GM23338 (cell line): ENCODE measurements around the gene GDAP1L1. TPM values are rescaled to one million over a fixed set of nuclear protein-coding genes. Genes with fewer than 3 reads are reported as not detected.

ENCODE experiments used
- ATAC-seq: fragments of 200-7000 bp; cut with Tn5 transposase; 3 replicates; pipeline ENCODE4 v1.9.1; 2020
- DNase-seq: peaks from one replicate; pipeline ENCODE4 v3.0.0-alpha.2; 2015; ENCODE audit warnings: low spot score
- H2AFZ ChIP-seq: fragments of 200-600 bp; sonication (generic); 2 replicates; pipeline ENCODE4 v1.8.0; 2016; ENCODE audit warnings: antibody characterized with exemption, mild to moderate bottlenecking, moderate library complexity
- H3F3A ChIP-seq: fragments of 200-600 bp; sonication (generic); replicated peaks from 2 replicates; pipeline ENCODE4 v1.8.0; 2017; ENCODE audit warnings: antibody characterized with exemption, mixed run types, low read depth
- H3K27ac ChIP-seq: fragments of 200-600 bp; sonication (generic); 2 replicates; pipeline ENCODE4 v1.6.1; 2016; ENCODE audit warnings: low read depth
- H3K27me3 ChIP-seq: fragments of 200-600 bp; sonication (generic); 2 replicates; pipeline ENCODE4 v1.8.0; 2016; ENCODE audit warnings: mild to moderate bottlenecking, mixed run types, moderate library complexity; ENCODE audit not compliant: insufficient read depth
- H3K36me3 ChIP-seq: fragments of 200-600 bp; sonication (generic); 2 replicates; pipeline ENCODE4 v1.8.0; 2016; ENCODE audit warnings: mild to moderate bottlenecking; ENCODE audit not compliant: insufficient read depth
- H3K4me1 ChIP-seq: fragments of 200-600 bp; sonication (generic); 2 replicates; pipeline ENCODE4 v1.8.0; 2016; ENCODE audit warnings: mild to moderate bottlenecking, moderate library complexity; ENCODE audit not compliant: insufficient read depth
- H3K4me2 ChIP-seq: fragments of 200-600 bp; sonication (generic); 2 replicates; pipeline ENCODE4 v1.7.1; 2017; ENCODE audit warnings: mixed run types
- H3K4me3 ChIP-seq: fragments of 200-600 bp; sonication (generic); 2 replicates; pipeline ENCODE4 v1.6.1; 2016; ENCODE audit warnings: mixed run types
- H3K79me2 ChIP-seq: fragments of 200-600 bp; sonication (generic); replicated peaks from 2 replicates; pipeline ENCODE4 v1.8.0; 2017; ENCODE audit warnings: mild to moderate bottlenecking; ENCODE audit not compliant: insufficient read depth
- H3K9me2 ChIP-seq: fragments of 200-600 bp; sonication (generic); 2 replicates; pipeline ENCODE4 v1.8.0; 2017; ENCODE audit not compliant: insufficient read depth
- H4K20me1 ChIP-seq: fragments of 200-600 bp; sonication (generic); replicated peaks from 2 replicates; pipeline ENCODE4 v1.8.0; 2017; ENCODE audit warnings: mild to moderate bottlenecking; ENCODE audit not compliant: insufficient read depth
- H3K27ac Mint-ChIP-seq: 2 replicates; pipeline ENCODE4 v1.8.0; 2020; ENCODE audit warnings: inconsistent platforms, mild to moderate bottlenecking, moderate library complexity, mixed read lengths
- H3K27me3 Mint-ChIP-seq: 3 replicates; pipeline ENCODE4 v1.8.0; 2022; ENCODE audit warnings: low read depth, mild to moderate bottlenecking, moderate library complexity, mixed read lengths, inconsistent platforms; ENCODE audit not compliant: insufficient read depth, poor library complexity
- H3K36me3 Mint-ChIP-seq: 3 replicates; pipeline ENCODE4 v1.8.0; 2021; ENCODE audit warnings: low read depth, mild to moderate bottlenecking, inconsistent platforms, moderate library complexity, mixed read lengths
- H3K4me1 Mint-ChIP-seq: 3 replicates; pipeline ENCODE4 v1.8.0; 2020; ENCODE audit warnings: mild to moderate bottlenecking, inconsistent platforms, mixed read lengths
- H3K4me3 Mint-ChIP-seq: 3 replicates; pipeline ENCODE4 v1.8.0; 2021; ENCODE audit warnings: moderate library complexity, mild to moderate bottlenecking, inconsistent platforms, mixed read lengths
- H3K9me3 Mint-ChIP-seq: 3 replicates; pipeline ENCODE4 v1.8.0; 2020; ENCODE audit warnings: moderate library complexity, mild to moderate bottlenecking, inconsistent platforms, mixed read lengths
- CREB1 ChIP-seq: fragments of 250-450 bp; sonication (Bioruptor Pico); IDR thresholded peaks from 2 replicates; pipeline ENCODE4 v1.5.0; 2020; ENCODE audit warnings: low read depth, mild to moderate bottlenecking, moderate library complexity
- CTCF ChIP-seq, 2 experiments: fragments of 200-600 bp in 1 of 2; sonication (generic) in 1 of 2; conservative IDR thresholded peaks; 2 replicates each; pipeline versions ENCODE4 v1.5.1 to v1.6.1; 2016 to 2017; ENCODE audit warnings: antibody characterized with exemption in 2 of 2, low read depth in 2 of 2, mild to moderate bottlenecking in 2 of 2, moderate library complexity in 1 of 2
- ETS1 ChIP-seq: IDR thresholded peaks from 2 replicates; pipeline ENCODE4 v1.6.1; 2016; ENCODE audit warnings: antibody characterized with exemption
- EZH2phosphoT487 ChIP-seq: fragments of 200-600 bp; sonication (generic); IDR thresholded peaks from one replicate; pipeline ENCODE4 v1.8.1; 2018; ENCODE audit warnings: antibody characterized with exemption; ENCODE audit not compliant: unreplicated experiment
- JUNB ChIP-seq: IDR thresholded peaks from one replicate; pipeline ENCODE4 v1.6.1; 2016; ENCODE audit warnings: antibody characterized with exemption; ENCODE audit not compliant: unreplicated experiment
- POLR2AphosphoS5 ChIP-seq: IDR thresholded peaks from 2 replicates; pipeline ENCODE4 v1.6.1; 2016; ENCODE audit warnings: antibody characterized with exemption, low read depth
- REST ChIP-seq: IDR thresholded peaks from one replicate; pipeline ENCODE4 v1.6.1; 2018; ENCODE audit warnings: antibody characterized with exemption; ENCODE audit not compliant: unreplicated experiment
- ZNF114 ChIP-seq: fragments of 250-450 bp; sonication (Bioruptor Pico); IDR thresholded peaks from 2 replicates; pipeline ENCODE4 v1.5.0; 2020; ENCODE audit warnings: mild to moderate bottlenecking, moderate library complexity
- ZNF331 ChIP-seq: fragments of 250-450 bp; sonication (Bioruptor Pico); IDR thresholded peaks from 2 replicates; pipeline ENCODE4 v1.5.0; 2020; ENCODE audit warnings: low read depth, mild to moderate bottlenecking, moderate library complexity
- polyA plus RNA-seq: library from polyadenylated mRNA; unstranded; fragments of >200 nt; fragmentation: Nextera tagmentation; extraction: Ambion mirVana; gene quantifications from 2 replicates; pipeline ENCODE4 v1.2.1, GENCODE V29; 2016
- total RNA-seq: library from RNA; depleted of rRNA; stranded (reverse); fragments of >200 nt; shearing (Covaris generic); gene quantifications from 2 replicates; pipeline ENCODE4 v1.2.3, GENCODE V29; 2014

Gene GDAP1L1
- total and polyA plus RNA-seq, 2 experiments from 2014 or later, result 4.5 to 11.2 TPM

GRCh38 chr20:44273231-44274215, 26.4 kb downstream of the GDAP1L1 start (continued):
- TF ChIP-seq ETS1 (no peak), ZNF114 (no peak), POLR2AphosphoS5 (no peak), REST (no peak), JUNB (no peak), CREB1 (CRISPR knock-in tag) (no peak), ZNF331 (CRISPR knock-in tag) (no peak), EZH2phosphoT487 (no peak)

GRCh38 chr20:44274303-44275017, 27.4 kb downstream of the GDAP1L1 start:
- Mint-ChIP-seq H3K4me3 (no peak overlapping the region), H3K27ac (no peak overlapping the region), H3K27me3 (no peaks in the 10 kb centered on the region), H3K4me1 (no peaks in the 10 kb centered on the region), H3K9me3 (no peaks in the 10 kb centered on the region), H3K36me3 (peaks cover 3% of the 10 kb centered on the region; the same call in 2 of the 3 replicates)
- ATAC-seq, result no peak
- DNase-seq, result no peak
- Histone ChIP-seq H4K20me1 (no peaks in the 10 kb centered on the region), H3K4me1 (peaks cover 4% of the 10 kb centered on the region; the same call in 1 of the 2 replicates), H3F3A (no peaks in the 10 kb centered on the region), H3K27me3 (no peaks in the 10 kb centered on the region), H3K4me2 (no peak overlapping the region), H3K4me3 (no peak overlapping the region), H3K36me3 (no peaks in the 10 kb centered on the region), H3K9me2 (no peaks in the 10 kb centered on the region), H3K79me2 (no peaks in the 10 kb centered on the region), H3K27ac (no peak overlapping the region), H2AFZ (no peak overlapping the region)
- no peak for TF ChIP-seq CTCF (conservative IDR thresholded peaks at IDR 0.05; ENCODE audit: low read depth in 2 of 2)
